ENCODE measurements around the gene RASA3. TPM values are rescaled to one million over a fixed set of nuclear protein-coding genes. Genes with fewer than 3 reads are reported as not detected.

The RASA3 gene
- total RNA-seq, 1 experiment from 2014 or later = 22.3 TPM

GRCh38 chr13:114027826-114028225, 104.6 kb downstream of the RASA3 start:
- Mint-ChIP-seq H3K9me3 (peaks cover 11% of the 10 kb centered on the region), H3K4me3 (no peak overlapping the region), H3K4me1 (peaks cover 7% of the 10 kb centered on the region), H3K36me3 (peaks cover 12% of the 10 kb centered on the region), H3K27ac (no peak overlapping the region), H3K27me3 (ENCODE audit: low read depth) (no peaks in the 10 kb centered on the region)
- CTCF ChIA-PET = no interaction called here
- TF ChIP-seq GTF2I (CRISPR knock-in tag; conservative IDR thresholded peaks at IDR 0.05) = no peak
- TF ChIP-seq CREM (CRISPR knock-in tag; IDR thresholded peaks at IDR 0.05) = no peak
- no peak for TF ChIP-seq E2F5 (CRISPR knock-in tag; IDR thresholded peaks at IDR 0.05)
- TF ChIP-seq STAT6 (CRISPR knock-in tag; conservative IDR thresholded peaks at IDR 0.05; ENCODE audit: low read depth) = no peak
- TF ChIP-seq ZSCAN18 (CRISPR knock-in tag; IDR thresholded peaks at IDR 0.05) = no peak
- no peak for TF ChIP-seq TEAD4 (CRISPR knock-in tag; IDR thresholded peaks at IDR 0.05)
- no peak for TF ChIP-seq ATF2 (CRISPR knock-in tag; IDR thresholded peaks at IDR 0.05; ENCODE audit: borderline replicate concordance, low read depth)
- no peak for TF ChIP-seq PRDM15 (CRISPR knock-in tag; IDR thresholded peaks at IDR 0.05)
- no peak for TF ChIP-seq ATF3 (CRISPR knock-in tag; conservative IDR thresholded peaks at IDR 0.05)
- TF ChIP-seq PRRX2 (CRISPR knock-in tag; IDR thresholded peaks at IDR 0.05) = no peak
- ATAC-seq = no peak
- no peak for DNase-seq (ENCODE audit: low spot score)
- POLR2A ChIA-PET = no interaction called here

- TF ChIP-seq ATF6 (CRISPR knock-in tag; IDR thresholded peaks at IDR 0.05) (no peak), TEAD4 (CRISPR knock-in tag; IDR thresholded peaks at IDR 0.05) (no peak), ZNF396 (CRISPR knock-in tag; IDR thresholded peaks at IDR 0.05; ENCODE audit: borderline replicate concordance) (no peak), OVOL2 (CRISPR knock-in tag; IDR thresholded peaks at IDR 0.05; ENCODE audit: borderline replicate concordance) (no peak), ZSCAN18 (CRISPR knock-in tag; IDR thresholded peaks at IDR 0.05) (no peak), ZBTB43 (CRISPR knock-in tag; IDR thresholded peaks at IDR 0.05) (no peak)
- H3K4me3 Mint-ChIP-seq = no peak overlapping the region
- H3K27me3 Mint-ChIP-seq (ENCODE audit: low read depth) = no peaks in the 10 kb centered on the region
- H3K27ac Mint-ChIP-seq = peak overlapping the region; percentile 57; the same call in 1 of the 2 replicates
- peaks cover 11% of the 10 kb centered on the region for H3K9me3 Mint-ChIP-seq
- CTCF ChIA-PET = no interaction called here
- DNase-seq (ENCODE audit: low spot score) = no peak
- ATAC-seq = no peak
- H3K4me1 Mint-ChIP-seq = peaks cover 7% of the 10 kb centered on the region
- H3K36me3 Mint-ChIP-seq = peaks cover 12% of the 10 kb centered on the region
- POLR2A ChIA-PET = no interaction called here
Observed at GRCh38 chr13:114027046-114027715, 105.2 kb downstream of the RASA3 start.
